ENCODE results near the gene MEI4. TPM values are rescaled to one million over a fixed set of nuclear protein-coding genes. Genes with fewer than 3 reads are reported as not detected.

The MEI4 gene
- total and polyA plus RNA-seq, 2 of the 8 experiments (the other 6 are each of a cell fraction or from before 2014, with no cell fraction given) = 0.05 to 0.24 TPM

DNA sequence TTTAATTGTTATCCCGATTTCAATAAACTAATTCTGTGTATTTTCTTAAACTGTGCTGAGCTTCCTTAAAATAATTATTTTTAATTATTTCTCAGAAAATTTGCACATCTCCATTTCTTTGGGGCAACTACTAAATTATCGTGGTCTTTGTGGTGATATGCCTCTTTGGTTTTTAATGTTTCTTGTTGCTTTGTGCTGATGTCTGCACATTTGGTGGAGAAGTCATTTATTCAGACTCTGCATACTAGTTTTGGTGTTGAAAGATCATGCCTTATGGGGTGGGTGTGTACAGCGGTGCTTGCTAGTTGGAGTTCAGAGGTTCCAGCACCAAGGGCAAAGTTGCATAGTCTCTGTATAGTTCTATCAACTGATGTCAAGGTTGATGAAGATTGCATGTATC is 253.2 kb downstream of the MEI4 start:
- Histone ChIP-seq H3K4ac (replicated peaks; ENCODE audit: insufficient read length, low read depth, low read length) (no peak overlapping the region), H2AFZ (ENCODE audit: low read length) (no peak overlapping the region), H3K79me1 (ENCODE audit: low read depth, low read length) (no peaks in the 10 kb centered on the region), H3K9me3 (ENCODE audit: insufficient read depth in 2 of 2, low read depth in 1 of 2, low read length in 1 of 2) (no peaks in the 10 kb centered on the region; a peak in 1 of 4 replicates), H2BK12ac (ENCODE audit: low read depth, low read length) (no peak overlapping the region), H3K4me2 (ENCODE audit: insufficient read depth in 1 of 2, low read depth in 2 of 2, low read length in 2 of 2) (no peak overlapping the region), H3K4me1 (replicated peaks in 1 of 4; ENCODE audit: control insufficient read depth in 3 of 4, insufficient read depth in 4 of 4, low read length in 3 of 4) (no peaks in the 10 kb centered on the region), H3K79me2 (ENCODE audit: control insufficient read depth in 1 of 2, insufficient read depth in 2 of 2, low read length in 2 of 2) (no peaks in the 10 kb centered on the region), H4K5ac (ENCODE audit: insufficient read length, low read depth, low read length) (no peak overlapping the region), H3K23me2 (ENCODE audit: low read depth, low read length) (no peaks in the 10 kb centered on the region), H4K8ac (ENCODE audit: extremely low read depth, insufficient read depth, low read length) (no peak overlapping the region), H3K18ac (ENCODE audit: extremely low read depth, low read length) (no peak overlapping the region), H3K23ac (ENCODE audit: insufficient read length) (no peak overlapping the region), H2AK5ac (ENCODE audit: low read depth, low read length) (no peak overlapping the region), H2BK15ac (ENCODE audit: low read length) (no peak overlapping the region), H3K4me3 (ENCODE audit: extremely low read depth in 1 of 4, insufficient read depth in 2 of 4, low read depth in 3 of 4, low read length in 4 of 4) (no peak overlapping the region), H4K20me1 (replicated peaks in 1 of 2; ENCODE audit: control insufficient read depth in 1 of 2, insufficient read depth in 2 of 2, low read length in 2 of 2) (no peaks in the 10 kb centered on the region), H3K14ac (ENCODE audit: insufficient read length) (no peak overlapping the region), H2BK5ac (ENCODE audit: low read depth, low read length) (no peak overlapping the region), H3K9ac (replicated peaks in 1 of 4; ENCODE audit: extremely low read depth in 1 of 4, low read depth in 3 of 4, low read length in 3 of 4) (no peak overlapping the region), H3K36me3 (ENCODE audit: control insufficient read depth in 2 of 4, insufficient read depth in 4 of 4, low read length in 3 of 4) (no peaks in the 10 kb centered on the region), H3K27ac (ENCODE audit: low read depth, low read length) (no peak overlapping the region), H3K56ac (replicated peaks; ENCODE audit: insufficient read length, low read depth, low read length) (no peak overlapping the region), H4K91ac (replicated peaks; ENCODE audit: insufficient read length, low read length) (no peak overlapping the region), H2BK120ac (replicated peaks; ENCODE audit: low read depth, low read length) (no peak overlapping the region), H2BK20ac (ENCODE audit: low read length) (no peak overlapping the region), H3K27me3 (replicated peaks in 1 of 4; ENCODE audit: control insufficient read depth in 3 of 4, extremely low read depth in 1 of 4, insufficient read depth in 3 of 4, low read length in 3 of 4) (no peaks in the 10 kb centered on the region)
- TF ChIP-seq POLR2AphosphoS5 (IDR thresholded peaks at IDR 0.05; ENCODE audit: low read depth, low read length) (no peak), CBX5 (IDR thresholded peaks at IDR 0.05; ENCODE audit: low read depth, low read length) (no peak), JUND (IDR thresholded peaks at IDR 0.05; ENCODE audit: low read length) (no peak), CBX8 (IDR thresholded peaks at IDR 0.05; ENCODE audit: borderline replicate concordance, low read depth, low read length) (no peak), TAF1 (IDR thresholded peaks at IDR 0.05; ENCODE audit: low read depth, low read length) (no peak), SIX5 (IDR thresholded peaks at IDR 0.05; ENCODE audit: low read depth, low read length) (no peak), BACH1 (IDR thresholded peaks at IDR 0.05; ENCODE audit: low read length) (no peak), EP300 (IDR thresholded peaks at IDR 0.05; ENCODE audit: borderline replicate concordance in 1 of 2, low read depth in 2 of 2, low read length in 2 of 2) (no peak)
- TF ChIP-seq, protein P1, sequence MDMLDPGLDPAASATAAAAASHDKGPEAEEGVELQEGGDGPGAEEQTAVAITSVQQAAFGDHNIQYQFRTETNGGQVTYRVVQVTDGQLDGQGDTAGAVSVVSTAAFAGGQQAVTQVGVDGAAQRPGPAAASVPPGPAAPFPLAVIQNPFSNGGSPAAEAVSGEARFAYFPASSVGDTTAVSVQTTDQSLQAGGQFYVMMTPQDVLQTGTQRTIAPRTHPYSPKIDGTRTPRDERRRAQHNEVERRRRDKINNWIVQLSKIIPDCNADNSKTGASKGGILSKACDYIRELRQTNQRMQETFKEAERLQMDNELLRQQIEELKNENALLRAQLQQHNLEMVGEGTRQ (IDR thresholded peaks at IDR 0.05; ENCODE audit: low read length) = no peak
- TF ChIP-seq, protein P2, sequence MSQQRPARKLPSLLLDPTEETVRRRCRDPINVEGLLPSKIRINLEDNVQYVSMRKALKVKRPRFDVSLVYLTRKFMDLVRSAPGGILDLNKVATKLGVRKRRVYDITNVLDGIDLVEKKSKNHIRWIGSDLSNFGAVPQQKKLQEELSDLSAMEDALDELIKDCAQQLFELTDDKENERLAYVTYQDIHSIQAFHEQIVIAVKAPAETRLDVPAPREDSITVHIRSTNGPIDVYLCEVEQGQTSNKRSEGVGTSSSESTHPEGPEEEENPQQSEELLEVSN (IDR thresholded peaks at IDR 0.05) = no peak
- DNase-seq (ENCODE audit: low read depth in 1 of 2, low spot score in 2 of 2) (no peak), FAIRE-seq (no peak)
- WGBS, 2 experiments (ENCODE audit: extremely low coverage in 1 of 2, insufficient coverage in 1 of 2, insufficient read length in 1 of 2, insufficient replicate concordance in 2 of 2, low coverage in 1 of 2, low lambda C conversion rate in 2 of 2, missing lambda C conversion rate in 1 of 2) = 88% methylated on average over 3 of the region's 3 CpGs; no CpG with 5 or more reads in 1 of the 2 experiments
- POLR2A ChIA-PET (ENCODE audit: partially characterized antibody) = no interaction called here
- CTCF ChIA-PET (ENCODE audit: partially characterized antibody) = interaction anchor here (1.0 kb wide), 1 partner anchor 440 kb away, joined by 3 read pairs; no protein-coding TSS in a partner anchor

Measured in H1 (cell line).